Measurements from ENCODE around the gene COL4A6.

Gene COL4A6

GRCh38 chrX:108167211-108167872 lies 270.9 kb downstream of the COL4A6 start (continued):
- TF ChIP-seq ZNF580 (tag by site-specific recombination; IDR thresholded peaks at IDR 0.05) = 0 out of 2 replicates have a peak, but pooled peaks have one; percentile 27
- 0 out of 2 replicates have a peak, but pooled peaks have one; percentile 49 for TF ChIP-seq MEIS1 (CRISPR knock-in tag; IDR thresholded peaks at IDR 0.05; ENCODE audit: borderline replicate concordance)
- no peak for TF ChIP-seq ZSCAN16 (tag by site-specific recombination; IDR thresholded peaks at IDR 0.05)
- TF ChIP-seq MYNN (tag by site-specific recombination; IDR thresholded peaks at IDR 0.05; ENCODE audit: borderline replicate concordance) = no peak
- TF ChIP-seq ZNF433 (tag by site-specific recombination; IDR thresholded peaks at IDR 0.05; ENCODE audit: low read depth) = no peak
- no peak for TF ChIP-seq ZNF692 (tag by site-specific recombination; IDR thresholded peaks at IDR 0.05)
- TF ChIP-seq ZSCAN5A (tag by site-specific recombination; IDR thresholded peaks at IDR 0.05) = no peak
- 0 out of 2 replicates have a peak, but pooled peaks have one; percentile 49 for TF ChIP-seq ZEB2 (tag by site-specific recombination; IDR thresholded peaks at IDR 0.05)
- TF ChIP-seq ZNF645 (tag by site-specific recombination; IDR thresholded peaks at IDR 0.05) = no peak
- no peak for TF ChIP-seq YY1 (tag by site-specific recombination; IDR thresholded peaks at IDR 0.05)

GRCh38 chrX:108165383-108166111 lies 272.7 kb downstream of the COL4A6 start:
- ChIA-PET CTCF (interaction anchor here (0.6 to 1.7 kb wide), 11 partner anchors 21 to 1310 kb away, joined by 3 to 7 read pairs (median 5); partner anchors contain the start of gene COL4A5), POLR2A (interaction anchor here (0.8 kb wide), 1 partner anchor 74 kb away, joined by 3 read pairs; the partner anchor contains the start of gene PSMD10)
- H3K9me3 ChIP-seq (ENCODE audit: control insufficient read depth, insufficient read depth, low read depth, low read length) = no peaks in the 10 kb centered on the region

More at GRCh38 chrX:108165383-108166111, 272.7 kb downstream of the COL4A6 start:
- Histone ChIP-seq H3K4me3 (ENCODE audit: low read depth, low read length) (no peak overlapping the region), H3K36me3 (ENCODE audit: control insufficient read depth in 2 of 2, insufficient read depth in 1 of 2, low read length in 2 of 2) (no peaks in the 10 kb centered on the region), H3K27ac (ENCODE audit: extremely low read depth, low read depth, low read length) (no peak overlapping the region; the same call in 1 of the 2 replicates), H3K4me1 (ENCODE audit: control insufficient read depth, insufficient read depth, low read length) (0 out of 2 replicates have a peak, but pooled peaks cover 2% of the 10 kb centered on the region)
- no peak for TF ChIP-seq ZBTB48 (tag by site-specific recombination; IDR thresholded peaks at IDR 0.05)
- no peak for TF ChIP-seq ZNF639 (tag by site-specific recombination; IDR thresholded peaks at IDR 0.05)
- peak; percentile 50 for TF ChIP-seq ZNF654 (tag by site-specific recombination; IDR thresholded peaks at IDR 0.05; ENCODE audit: low read depth)
- peak; percentile 55; the same call in 1 of the 2 replicates for TF ChIP-seq CTCF (tag by site-specific recombination; IDR thresholded peaks at IDR 0.05)
- TF ChIP-seq ZNF426 (tag by site-specific recombination; IDR thresholded peaks at IDR 0.05) = no peak
- no peak for TF ChIP-seq ZBTB26 (tag by site-specific recombination; optimal IDR thresholded peaks at IDR 0.05)
